ENCODE results near the gene SCRT2.

SCRT2 gene

DNA sequence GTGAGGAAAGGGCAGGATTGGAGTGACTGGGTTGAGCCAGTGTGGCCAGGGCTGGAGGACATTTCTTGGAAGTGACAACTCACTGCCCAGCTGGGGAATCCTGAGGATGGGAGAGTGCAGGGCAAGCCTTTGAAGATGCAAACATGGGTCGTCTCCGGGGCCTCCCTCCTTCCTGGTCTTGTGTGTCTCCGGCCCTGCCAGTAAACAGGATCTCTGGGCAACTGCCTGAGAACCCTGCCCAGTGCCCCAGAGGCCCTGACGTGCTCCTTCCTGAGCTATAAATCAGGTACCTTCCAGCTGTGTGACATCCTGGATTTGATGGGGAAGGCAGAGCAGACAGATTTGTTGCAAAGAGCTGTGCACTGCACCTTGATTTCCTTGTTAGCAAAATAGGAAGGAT lies 52.6 kb downstream of the SCRT2 start:
- no peak for DNase-seq

DNA sequence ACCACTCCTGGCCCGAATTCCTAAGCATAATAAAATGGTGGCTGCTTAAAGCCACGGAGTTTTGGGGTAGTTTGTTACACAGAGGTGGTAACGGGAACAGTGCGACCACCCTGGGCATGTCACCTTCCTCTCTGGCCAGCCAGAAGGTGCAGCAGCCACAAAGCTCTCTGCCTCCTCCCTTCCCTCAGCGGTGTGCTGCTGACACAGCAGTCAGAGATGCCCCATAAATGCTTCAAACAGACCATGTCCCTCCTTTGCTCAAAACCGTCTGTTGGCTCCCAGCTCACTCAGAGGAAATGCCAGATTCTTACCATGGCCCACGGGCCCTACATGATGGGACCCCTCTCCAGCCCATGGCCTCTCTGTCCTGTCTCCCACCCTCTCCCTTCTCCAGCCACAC lies 53.4 kb downstream of the SCRT2 start:
- no peak for DNase-seq

DNA sequence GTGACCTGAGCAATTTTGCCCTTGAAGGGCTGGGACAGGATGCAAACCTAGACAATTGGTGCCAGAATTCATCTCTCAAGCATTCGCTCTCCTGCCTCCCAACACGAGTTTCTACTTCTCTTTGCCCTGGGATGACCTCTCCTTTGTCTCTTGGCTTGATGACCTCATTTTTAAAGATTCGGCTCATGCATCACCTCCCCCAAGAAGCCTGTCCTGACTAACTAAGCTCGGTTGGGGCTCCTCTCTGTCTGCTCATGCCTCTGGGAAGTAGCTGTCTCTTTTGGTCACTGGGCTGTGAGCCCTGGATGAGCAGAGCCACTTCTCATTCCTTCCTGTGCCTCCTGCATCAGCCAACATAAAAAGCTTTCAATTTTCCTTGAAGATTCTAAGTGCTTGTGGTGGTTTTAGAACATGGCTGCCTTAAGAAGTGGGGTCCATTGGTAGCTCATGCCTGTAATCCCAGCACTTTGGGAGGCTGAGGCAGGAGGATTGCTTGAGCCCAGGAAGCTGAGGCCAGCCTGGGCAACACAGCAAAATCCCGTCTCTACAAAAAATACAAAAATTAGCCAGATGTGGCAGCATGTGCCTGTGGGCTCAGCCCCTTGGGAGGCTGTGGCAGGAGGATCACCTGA lies 54.4 kb downstream of the SCRT2 start:
- no peak for DNase-seq

DNA sequence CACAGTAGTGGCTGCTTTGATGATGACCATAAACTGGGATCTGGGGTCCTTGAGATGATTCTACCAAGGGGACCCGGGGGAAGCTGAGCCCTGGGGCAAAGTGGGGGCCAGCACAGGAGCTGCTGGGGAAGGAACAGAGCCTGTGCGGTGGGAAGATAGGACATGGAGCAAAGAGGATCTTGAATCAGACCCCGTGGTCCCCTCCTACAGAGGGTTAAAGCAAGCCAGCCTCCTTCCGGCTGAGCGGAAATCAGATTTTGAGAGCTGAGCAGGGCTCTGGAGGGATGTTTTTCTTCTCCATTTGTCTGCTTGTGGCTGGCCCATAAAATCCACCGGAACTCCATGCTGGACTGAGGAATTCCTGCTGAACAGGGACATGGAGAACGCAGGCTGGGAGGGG lies 55.4 kb downstream of the SCRT2 start:
- no peak for DNase-seq

DNA sequence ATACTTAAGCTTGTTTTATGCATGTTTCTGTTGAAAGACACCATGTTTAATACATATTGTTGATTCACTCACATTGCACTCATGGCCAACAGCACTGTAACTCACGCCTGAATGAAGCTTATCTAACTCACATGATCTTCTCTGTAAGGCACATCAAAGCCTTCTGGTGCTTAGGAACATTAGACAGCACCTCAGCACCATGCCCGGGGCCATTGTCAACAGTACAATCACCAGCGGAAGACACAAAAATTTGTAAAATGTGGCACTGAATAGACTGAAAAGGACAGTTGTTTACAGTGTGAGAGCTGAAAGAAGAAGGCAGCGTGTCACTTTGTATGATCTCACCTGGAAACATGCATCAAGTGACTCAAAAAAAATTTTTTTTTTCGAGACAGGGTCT lies 56.6 kb downstream of the SCRT2 start:
- DNase-seq, result no peak

DNA sequence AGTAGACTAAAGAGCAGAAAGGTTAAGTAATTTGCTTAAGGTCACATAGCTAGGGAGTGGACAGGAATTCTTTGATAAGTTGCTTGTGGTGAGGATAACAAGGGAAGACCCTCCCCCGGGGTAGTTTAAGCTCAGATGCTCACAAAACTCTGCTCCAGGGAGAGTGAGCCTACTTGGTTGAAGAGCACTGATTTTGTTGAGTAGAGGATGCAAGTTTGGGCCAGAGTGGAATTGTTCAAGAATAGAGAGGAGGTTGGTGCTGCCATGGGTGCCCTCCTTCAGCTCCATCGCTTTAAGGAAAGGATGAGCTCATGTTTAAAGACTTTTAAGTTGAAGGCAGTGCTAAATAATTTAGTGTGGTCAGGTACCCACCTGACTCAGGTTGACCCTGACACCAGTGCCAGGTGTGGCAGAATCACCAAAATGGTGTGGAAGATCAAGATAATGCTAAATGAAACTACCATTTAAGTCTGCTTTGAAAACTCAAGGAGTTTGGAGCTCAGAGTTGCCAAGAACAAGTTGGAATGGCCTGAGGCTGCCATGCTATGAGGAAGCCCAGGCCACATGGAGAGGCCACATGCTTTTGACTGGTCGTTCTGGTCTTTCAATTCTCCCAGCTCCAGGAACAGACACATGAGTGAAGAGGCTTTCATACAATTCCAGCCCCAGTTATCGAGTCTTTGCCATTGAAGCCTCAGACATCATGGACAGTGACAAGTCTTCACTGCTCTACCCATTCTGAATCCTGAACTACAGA lies 57.5 kb downstream of the SCRT2 start:
- DNase-seq, result no peak

DNA sequence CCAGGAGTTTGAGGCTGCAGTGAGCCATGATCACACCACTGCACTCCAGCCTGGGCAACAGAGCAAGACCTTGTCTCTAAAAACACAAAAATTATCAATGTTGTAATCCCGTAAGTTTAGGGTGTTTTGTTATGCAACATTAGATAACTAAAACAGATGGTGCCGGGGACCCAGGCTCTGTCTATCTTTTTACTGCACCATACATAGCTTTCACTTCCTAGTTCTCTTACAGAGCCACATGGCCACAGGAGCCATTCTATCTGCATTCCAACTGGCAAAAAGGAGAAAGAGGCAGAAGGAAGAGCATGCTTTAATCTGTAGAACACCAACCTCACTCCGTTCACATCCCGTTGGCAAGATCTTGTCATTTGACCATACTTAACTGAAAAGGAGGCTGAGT lies 60.1 kb downstream of the SCRT2 start:
- DNase-seq, result no peak

DNA sequence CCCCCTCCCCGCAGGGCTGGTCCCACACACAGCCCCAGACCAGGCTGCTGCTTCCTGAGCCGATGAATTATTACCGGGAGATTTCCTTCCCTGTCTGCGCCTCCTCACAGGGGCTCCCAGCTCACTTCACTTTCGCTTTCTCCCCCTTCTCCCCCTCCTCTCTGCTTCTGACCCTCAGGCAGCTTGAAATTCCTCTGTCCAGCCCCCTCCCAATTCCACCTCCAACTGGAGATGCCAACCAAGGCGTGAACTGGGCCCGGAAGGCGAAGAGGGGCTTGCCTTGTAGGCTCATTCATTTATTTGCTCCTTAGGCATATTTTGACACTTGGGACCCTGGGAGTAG lies 63.8 kb downstream of the SCRT2 start:
- DNase-seq, result no peak

Data from activated gamma-delta T cell treated with Interleukin-2 at 50 U/mL for 16 hours (primary cell).